ENCODE data around the gene C17orf58. TPM values are rescaled to one million over a fixed set of nuclear protein-coding genes. Genes with fewer than 3 reads are reported as not detected.
A peak's percentile ranks its signal among the peaks of the same experiment; 100 is the strongest.
"Not testable (repeated sequence)": the region's sequence is repeated elsewhere in the genome, so short reads cannot be mapped to it uniquely, and the experiment has no call there.

Gene C17orf58
- total and polyA plus RNA-seq, 2 donors = 2.2 to 15.7 TPM

DNA sequence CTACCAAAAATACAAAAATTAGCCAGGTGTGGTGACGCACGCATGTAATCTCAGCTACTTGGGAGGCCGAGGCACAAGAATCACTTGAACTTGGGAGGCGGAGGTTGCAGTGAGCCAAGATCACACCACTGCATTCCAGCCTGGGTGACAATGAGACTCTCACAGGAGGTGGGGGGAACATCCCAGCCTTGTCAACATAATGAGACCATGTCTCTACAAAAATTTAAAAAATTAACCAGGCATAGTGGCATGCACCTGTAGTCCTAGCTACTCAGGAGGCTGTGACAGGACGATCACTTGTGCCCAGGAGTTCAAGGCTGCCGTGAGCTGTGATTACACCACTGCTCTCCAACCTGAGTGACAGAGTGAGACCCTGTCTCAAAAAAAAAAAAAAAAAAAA, 20.0 kb downstream of the C17orf58 start:
- H3K27me3 ChIP-seq (ENCODE audit: control insufficient read depth in 2 of 2, insufficient read depth in 1 of 2, low read length in 1 of 2); H3K9me3 ChIP-seq (ENCODE audit: control insufficient read depth in 2 of 2, insufficient read depth in 1 of 2, low read length in 1 of 2); H3K27ac ChIP-seq (ENCODE audit: low read depth in 1 of 2, low read length in 1 of 2); DNase-seq (ENCODE audit: low read depth in 6 of 9, low spot score in 9 of 9); H3K4me3 ChIP-seq (ENCODE audit: low read length in 2 of 2); H3K4me1 ChIP-seq (ENCODE audit: control insufficient read depth in 2 of 2, insufficient read depth in 2 of 2, low read length in 2 of 2): not testable (repeated sequence)
- WGBS = 98% methylated on average over 6 of the region's 6 CpGs
- H3K36me3 ChIP-seq (ENCODE audit: control insufficient read depth in 2 of 2, insufficient read depth in 2 of 2, low read length in 1 of 2) = peaks cover 37 to 64% of the 10 kb centered on the region in 2 donors

DNA sequence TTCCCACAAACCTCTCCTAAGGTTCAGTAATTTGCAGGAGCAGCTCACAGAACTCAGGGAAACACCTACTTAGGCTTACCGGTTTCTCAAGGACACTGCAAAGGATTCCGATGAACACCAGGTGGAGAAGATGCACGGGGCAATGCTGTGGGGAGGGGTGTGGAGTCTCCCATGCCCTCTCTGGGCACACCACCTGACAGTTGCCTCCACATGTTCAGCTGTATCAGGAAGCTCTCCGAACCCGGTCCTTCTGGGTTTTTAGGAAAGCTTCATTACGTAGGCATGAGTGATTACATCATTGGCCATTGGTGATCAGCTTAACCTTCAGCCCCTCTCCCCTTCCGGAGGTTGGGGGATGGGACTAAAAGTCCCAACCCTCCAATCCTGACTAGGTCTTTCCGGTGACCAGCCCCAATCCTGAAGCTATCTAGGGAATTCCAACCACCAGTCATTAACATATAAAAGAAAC, 21.6 kb downstream of the C17orf58 start:
- no peak overlapping the region for H3K27ac ChIP-seq (ENCODE audit: low read depth in 1 of 2, low read length in 1 of 2)
- no peak overlapping the region for H3K4me3 ChIP-seq (ENCODE audit: low read length in 2 of 2)
- H3K4me1 ChIP-seq (ENCODE audit: control insufficient read depth in 2 of 2, insufficient read depth in 2 of 2, low read length in 2 of 2) = no peaks in the 10 kb centered on the region
- H3K9me3 ChIP-seq (ENCODE audit: control insufficient read depth in 2 of 2, insufficient read depth in 1 of 2, low read length in 1 of 2) = no peaks in the 10 kb centered on the region
- 83% methylated on average over 8 of the region's 8 CpGs for WGBS
- DNase-seq (ENCODE audit: low read depth in 6 of 9, low spot score in 9 of 9) = no peak
- H3K27me3 ChIP-seq (ENCODE audit: control insufficient read depth in 2 of 2, insufficient read depth in 1 of 2, low read length in 1 of 2) = no peaks in the 10 kb centered on the region
- peaks cover 40 to 59% of the 10 kb centered on the region in 2 donors for H3K36me3 ChIP-seq (ENCODE audit: control insufficient read depth in 2 of 2, insufficient read depth in 2 of 2, low read length in 1 of 2)

DNA sequence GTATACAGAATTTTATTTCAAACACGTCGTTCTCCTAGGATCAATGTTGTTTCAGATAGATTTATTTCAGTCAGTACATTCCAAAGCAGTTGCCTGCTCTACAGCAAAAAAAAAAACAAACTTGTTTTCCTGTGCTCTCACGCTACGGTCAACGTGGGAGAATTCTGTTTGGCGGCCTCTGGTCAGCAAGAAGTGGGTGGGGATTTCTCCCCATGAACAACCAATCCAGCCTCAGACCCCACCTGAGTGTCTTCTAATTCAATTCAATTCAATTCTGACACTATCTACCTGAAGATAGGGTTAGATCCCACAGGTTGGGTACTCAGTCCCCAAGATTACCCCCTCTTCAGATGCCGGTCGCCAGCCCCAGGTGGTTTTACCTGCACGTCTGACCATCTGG, 22.1 kb downstream of the C17orf58 start:
- H3K9me3 ChIP-seq (ENCODE audit: control insufficient read depth in 2 of 2, insufficient read depth in 1 of 2, low read length in 1 of 2) = no peaks in the 10 kb centered on the region
- H3K36me3 ChIP-seq (ENCODE audit: control insufficient read depth in 2 of 2, insufficient read depth in 2 of 2, low read length in 1 of 2) = peaks cover 39 to 58% of the 10 kb centered on the region in 2 donors

DNA sequence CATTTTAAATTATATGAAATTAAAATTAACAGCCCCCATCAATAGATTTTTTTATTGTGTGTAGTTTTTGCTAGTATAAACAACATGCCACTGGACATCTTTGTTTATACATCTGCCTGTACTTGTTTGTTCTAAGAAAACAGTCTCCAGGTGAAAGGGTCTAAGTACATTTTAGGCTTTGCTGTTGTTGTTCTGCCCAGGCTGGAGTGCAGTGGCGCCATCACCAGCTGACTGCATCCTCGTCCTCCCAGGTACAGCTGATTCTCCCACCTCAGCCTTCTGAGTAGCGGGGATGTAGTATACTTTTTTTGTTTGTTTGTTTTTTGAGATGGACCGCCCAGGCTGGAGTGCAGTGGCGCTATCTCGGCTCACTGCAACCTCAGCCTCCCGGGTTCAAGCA, 25.5 kb downstream of the C17orf58 start:
- no peaks in the 10 kb centered on the region for H3K4me1 ChIP-seq (ENCODE audit: control insufficient read depth in 2 of 2, insufficient read depth in 2 of 2, low read length in 2 of 2)
- no peak overlapping the region for H3K4me3 ChIP-seq (ENCODE audit: low read length in 2 of 2)
- H3K27ac ChIP-seq (ENCODE audit: low read depth in 1 of 2, low read length in 1 of 2) = no peak overlapping the region
- H3K36me3 ChIP-seq (ENCODE audit: control insufficient read depth in 2 of 2, insufficient read depth in 2 of 2, low read length in 1 of 2) = peaks cover 29 to 59% of the 10 kb centered on the region in 2 donors
- H3K9me3 ChIP-seq (ENCODE audit: control insufficient read depth in 2 of 2, insufficient read depth in 1 of 2, low read length in 1 of 2) = no peaks in the 10 kb centered on the region
- 98% methylated on average over 7 of the region's 7 CpGs for WGBS
- no peak for DNase-seq (ENCODE audit: low read depth in 6 of 9, low spot score in 9 of 9)
- H3K27me3 ChIP-seq (ENCODE audit: control insufficient read depth in 2 of 2, insufficient read depth in 1 of 2, low read length in 1 of 2) = no peaks in the 10 kb centered on the region

More for the DNA sequence above, 22.1 kb downstream of the C17orf58 start:
- Histone ChIP-seq H3K4me1 (ENCODE audit: control insufficient read depth in 2 of 2, insufficient read depth in 2 of 2, low read length in 2 of 2) (no peaks in the 10 kb centered on the region), H3K27ac (ENCODE audit: low read depth in 1 of 2, low read length in 1 of 2) (no peak overlapping the region), H3K4me3 (ENCODE audit: low read length in 2 of 2) (no peak overlapping the region), H3K27me3 (ENCODE audit: control insufficient read depth in 2 of 2, insufficient read depth in 1 of 2, low read length in 1 of 2) (no peaks in the 10 kb centered on the region)
- WGBS = 95% methylated on average over 9 of the region's 9 CpGs
- DNase-seq (ENCODE audit: low read depth in 6 of 9, low spot score in 9 of 9) = no peak

DNA sequence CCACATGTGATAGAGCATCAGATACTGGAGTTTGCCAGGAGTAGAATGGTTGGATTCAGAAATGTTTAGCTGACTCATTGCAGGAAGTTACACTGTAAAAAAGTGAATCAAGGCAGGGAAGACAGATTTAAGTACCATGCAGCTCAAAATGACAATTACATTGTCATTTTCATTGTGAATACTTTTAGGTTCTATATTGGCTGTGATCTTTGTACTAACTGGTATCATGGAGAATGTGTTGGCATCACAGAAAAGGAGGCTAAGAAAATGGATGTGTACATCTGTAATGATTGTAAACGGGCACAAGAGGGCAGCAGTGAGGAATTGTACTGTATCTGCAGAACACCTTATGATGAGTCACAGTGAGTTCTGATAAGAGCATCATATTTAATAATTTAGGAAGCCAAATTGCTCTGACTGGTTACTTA, 33.1 kb downstream of the C17orf58 start:
- not testable (repeated sequence) for H3K9me3 ChIP-seq (ENCODE audit: control insufficient read depth in 2 of 2, insufficient read depth in 1 of 2, low read length in 1 of 2); H3K27me3 ChIP-seq (ENCODE audit: control insufficient read depth in 2 of 2, insufficient read depth in 1 of 2, low read length in 1 of 2); H3K4me1 ChIP-seq (ENCODE audit: control insufficient read depth in 2 of 2, insufficient read depth in 2 of 2, low read length in 2 of 2); H3K27ac ChIP-seq (ENCODE audit: low read depth in 1 of 2, low read length in 1 of 2); H3K4me3 ChIP-seq (ENCODE audit: low read length in 2 of 2)
- H3K36me3 ChIP-seq (ENCODE audit: control insufficient read depth in 2 of 2, insufficient read depth in 2 of 2, low read length in 1 of 2) = peaks cover 43 to 61% of the 10 kb centered on the region in 2 donors
- WGBS = 0% methylated on average over 1 of the region's 1 CpG
- peak; percentile 19 to 76 (median 63) for DNase-seq (ENCODE audit: low read depth in 6 of 9, low spot score in 9 of 9)

DNA sequence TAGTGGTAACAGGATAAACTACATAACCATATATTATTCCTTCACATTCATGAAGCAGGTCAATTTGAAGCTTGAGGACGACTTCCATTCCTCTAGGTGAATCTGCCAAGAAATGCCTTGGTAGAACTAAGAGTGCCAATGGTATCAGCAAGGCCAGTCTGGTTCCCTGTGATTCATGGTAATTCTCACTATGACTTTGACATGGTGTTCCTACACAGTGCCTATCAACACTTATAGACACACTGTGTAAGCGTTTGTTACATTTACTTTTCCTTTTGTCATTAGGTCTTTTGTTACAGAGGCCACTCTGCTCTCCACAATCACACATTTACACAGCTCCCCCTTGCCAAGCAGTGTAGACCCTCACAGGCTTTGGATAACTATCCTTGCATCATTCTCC, 34.1 kb downstream of the C17orf58 start:
- 97% methylated on average over 2 of the region's 2 CpGs for WGBS
- H3K36me3 ChIP-seq (ENCODE audit: control insufficient read depth in 2 of 2, insufficient read depth in 2 of 2, low read length in 1 of 2) = peaks cover 49 to 64% of the 10 kb centered on the region in 2 donors
- not testable (repeated sequence) for H3K4me1 ChIP-seq (ENCODE audit: control insufficient read depth in 2 of 2, insufficient read depth in 2 of 2, low read length in 2 of 2); H3K27ac ChIP-seq (ENCODE audit: low read depth in 1 of 2, low read length in 1 of 2); DNase-seq (ENCODE audit: low read depth in 6 of 9, low spot score in 9 of 9); H3K27me3 ChIP-seq (ENCODE audit: control insufficient read depth in 2 of 2, insufficient read depth in 1 of 2, low read length in 1 of 2); H3K9me3 ChIP-seq (ENCODE audit: control insufficient read depth in 2 of 2, insufficient read depth in 1 of 2, low read length in 1 of 2); H3K4me3 ChIP-seq (ENCODE audit: low read length in 2 of 2)

DNA sequence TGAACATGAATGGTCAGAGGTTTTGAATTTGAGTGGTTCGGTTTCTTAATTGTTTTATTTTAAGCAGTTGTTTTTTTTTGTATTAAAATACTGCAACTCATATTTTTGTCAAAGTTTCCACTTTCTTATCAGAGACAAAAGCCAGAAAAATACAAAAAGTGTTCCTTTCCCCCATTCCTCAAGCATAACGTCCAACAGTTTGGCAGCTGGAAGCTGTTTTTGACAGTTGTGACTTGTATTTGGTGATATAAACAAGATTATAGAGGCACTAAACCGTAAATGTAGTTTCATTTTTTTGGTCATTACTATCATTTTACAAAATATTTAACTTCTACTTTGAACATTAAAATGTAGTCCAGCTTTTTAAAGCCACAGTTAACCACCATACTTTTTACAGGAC, 36.0 kb downstream of the C17orf58 start:
- H3K36me3 ChIP-seq (ENCODE audit: control insufficient read depth in 2 of 2, insufficient read depth in 2 of 2, low read length in 1 of 2) = peaks cover 47 to 50% of the 10 kb centered on the region in 2 donors
- 96% methylated on average over 3 of the region's 3 CpGs for WGBS
- not testable (repeated sequence) for H3K4me1 ChIP-seq (ENCODE audit: control insufficient read depth in 2 of 2, insufficient read depth in 2 of 2, low read length in 2 of 2); H3K9me3 ChIP-seq (ENCODE audit: control insufficient read depth in 2 of 2, insufficient read depth in 1 of 2, low read length in 1 of 2); H3K27me3 ChIP-seq (ENCODE audit: control insufficient read depth in 2 of 2, insufficient read depth in 1 of 2, low read length in 1 of 2); DNase-seq (ENCODE audit: low read depth in 6 of 9, low spot score in 9 of 9); H3K4me3 ChIP-seq (ENCODE audit: low read length in 2 of 2); H3K27ac ChIP-seq (ENCODE audit: low read depth in 1 of 2, low read length in 1 of 2)

DNA sequence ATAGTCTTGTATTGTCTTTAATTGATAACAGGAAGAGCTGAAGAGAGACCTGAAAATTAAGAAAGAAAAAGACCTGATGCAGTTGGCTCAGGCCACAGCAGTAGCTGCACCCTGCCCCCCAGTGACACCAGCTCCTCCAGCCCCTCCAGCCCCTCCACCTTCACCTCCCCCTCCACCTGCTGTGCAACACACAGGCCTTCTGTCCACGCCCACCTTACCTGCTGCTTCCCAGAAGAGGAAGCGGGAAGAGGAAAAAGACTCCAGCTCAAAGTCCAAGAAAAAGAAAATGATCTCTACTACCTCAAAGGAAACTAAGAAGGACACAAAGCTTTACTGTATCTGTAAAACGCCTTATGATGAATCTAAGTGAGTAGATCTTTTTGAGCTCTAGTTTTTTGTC, 36.8 kb downstream of the C17orf58 start:
- H3K4me3 ChIP-seq (ENCODE audit: low read length in 2 of 2) = no peak overlapping the region
- WGBS = 95% methylated on average over 3 of the region's 3 CpGs
- DNase-seq (ENCODE audit: low read depth in 6 of 9, low spot score in 9 of 9) = no peak
- H3K9me3 ChIP-seq (ENCODE audit: control insufficient read depth in 2 of 2, insufficient read depth in 1 of 2, low read length in 1 of 2) = no peaks in the 10 kb centered on the region
- no peaks in the 10 kb centered on the region for H3K27me3 ChIP-seq (ENCODE audit: control insufficient read depth in 2 of 2, insufficient read depth in 1 of 2, low read length in 1 of 2)
- peaks cover 41 to 44% of the 10 kb centered on the region in 2 donors for H3K36me3 ChIP-seq (ENCODE audit: control insufficient read depth in 2 of 2, insufficient read depth in 2 of 2, low read length in 1 of 2)
- H3K27ac ChIP-seq (ENCODE audit: low read depth in 1 of 2, low read length in 1 of 2) = no peak overlapping the region
- no peaks in the 10 kb centered on the region for H3K4me1 ChIP-seq (ENCODE audit: control insufficient read depth in 2 of 2, insufficient read depth in 2 of 2, low read length in 2 of 2)

DNA sequence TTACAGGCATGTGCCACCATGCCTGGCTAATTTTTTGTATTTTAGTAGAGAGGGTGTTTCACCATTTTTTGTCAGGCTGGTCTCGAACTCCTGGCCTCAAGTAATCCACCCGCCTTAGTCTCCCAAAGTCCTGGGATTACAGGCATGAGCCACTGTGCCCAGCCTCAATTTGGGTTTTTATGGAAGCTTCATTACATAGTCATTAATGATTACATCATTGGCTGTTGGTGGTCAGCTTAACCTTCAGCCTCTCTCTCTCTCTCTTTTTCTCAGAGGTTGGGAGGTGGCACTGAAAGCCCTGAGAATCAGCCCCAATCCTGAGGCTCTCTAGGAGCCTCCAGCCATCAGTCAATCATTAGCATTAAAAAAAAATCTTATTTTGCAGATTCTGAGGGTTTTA, 45.3 kb downstream of the C17orf58 start:
- Histone ChIP-seq H3K4me3 (ENCODE audit: low read length in 2 of 2) (no peak overlapping the region), H3K9me3 (ENCODE audit: control insufficient read depth in 2 of 2, insufficient read depth in 1 of 2, low read length in 1 of 2) (no peaks in the 10 kb centered on the region), H3K36me3 (ENCODE audit: control insufficient read depth in 2 of 2, insufficient read depth in 2 of 2, low read length in 1 of 2) (peaks cover 64 to 72% of the 10 kb centered on the region in 2 donors), H3K27ac (ENCODE audit: low read depth in 1 of 2, low read length in 1 of 2) (no peak overlapping the region), H3K4me1 (ENCODE audit: control insufficient read depth in 2 of 2, insufficient read depth in 2 of 2, low read length in 2 of 2) (no peaks in the 10 kb centered on the region), H3K27me3 (ENCODE audit: control insufficient read depth in 2 of 2, insufficient read depth in 1 of 2, low read length in 1 of 2) (no peaks in the 10 kb centered on the region)
- no peak for DNase-seq (ENCODE audit: low read depth in 6 of 9, low spot score in 9 of 9)
- WGBS = 99% methylated on average over 2 of the region's 2 CpGs

Measured in thymus (tissue), 11 donors.